ENCODE data around the gene PANX3. TPM values are rescaled to one million over a fixed set of nuclear protein-coding genes. Genes with fewer than 3 reads are reported as not detected.

The PANX3 gene
- total and polyA plus RNA-seq, 2 of the 13 experiments (the other 11 are each of a cell fraction or from before 2014, with no cell fraction given), result not detected

GRCh38 chr11:124612045-124612444, 817 bp downstream of the PANX3 start:
- ChIA-PET POLR2A (no interaction called here), CTCF (ENCODE audit: low intra/inter-chr PET ratio, low total read pairs) (no interaction called here)
- Histone ChIP-seq H3K36me3 (replicated peaks in 1 of 2; ENCODE audit: control insufficient read depth in 1 of 2, insufficient read depth in 2 of 2, low read length in 2 of 2) (no peaks in the 10 kb centered on the region), H3K9me3 (ENCODE audit: low read length) (no peaks in the 10 kb centered on the region), H2AFZ (ENCODE audit: low read length) (no peak overlapping the region), H4K20me1 (ENCODE audit: insufficient read depth, low read length) (no peaks in the 10 kb centered on the region), H3K4me1 (ENCODE audit: insufficient read depth, low read length) (no peaks in the 10 kb centered on the region), H3K27ac (ENCODE audit: extremely low read length, insufficient read depth, low read length) (no peak overlapping the region), H3K79me2 (ENCODE audit: insufficient read depth, low read length) (no peaks in the 10 kb centered on the region), H3K4me2 (ENCODE audit: low read depth, low read length) (no peak overlapping the region), H3K4me3 (replicated peaks in 1 of 3; ENCODE audit: insufficient read depth in 1 of 3, low read depth in 2 of 3, low read length in 3 of 3) (no peak overlapping the region), H3K27me3 (ENCODE audit: control insufficient read depth in 1 of 2, insufficient read depth in 2 of 2, low read length in 2 of 2) (peaks cover under 1 to 25% of the 10 kb centered on the region in 2 experiments; a peak in 2 of 5 replicates), H3K9ac (ENCODE audit: insufficient read depth, low read depth, low read length) (no peak overlapping the region)
- in situ Hi-C loops (cut with HindIII; ENCODE audit: extremely low pct_ligation_motif_present, low pct_unique_long_range_greater_than_20kb), result no loop called here
- BruUV-seq (replicated peaks), result no TSS peak
- intact Hi-C loops (cut with micrococcal nuclease; ENCODE audit: unreplicated experiment), result no loop called here
- ATAC-seq, result no peak
- FAIRE-seq, result no peak
- no peak for DNase-seq (ENCODE audit: low spot score)
- 3% methylated on average over 3 of the region's 3 CpGs for WGBS (ENCODE audit: low lambda C conversion rate)
- TF ChIP-seq BHLHE40 (IDR thresholded peaks at IDR 0.05; ENCODE audit: low read length) (no peak), ZNF616 (CRISPR knock-in tag; IDR thresholded peaks at IDR 0.05; ENCODE audit: low read depth) (no peak), MNT (IDR thresholded peaks at IDR 0.05) (no peak), ZNF234 (CRISPR knock-in tag; conservative IDR thresholded peaks at IDR 0.05) (no peak), REPIN1 (CRISPR knock-in tag; IDR thresholded peaks at IDR 0.05; ENCODE audit: borderline replicate concordance, low read depth) (no peak), SMARCE1 (IDR thresholded peaks at IDR 0.05; ENCODE audit: borderline replicate concordance) (no peak), RORA (CRISPR knock-in tag; IDR thresholded peaks at IDR 0.05) (no peak), MBNL3 (CRISPR knock-in tag; conservative IDR thresholded peaks at IDR 0.05) (no peak), RFX1 (IDR thresholded peaks at IDR 0.05) (no peak), NR2F1 (CRISPR knock-in tag; IDR thresholded peaks at IDR 0.05) (no peak), SKI (IDR thresholded peaks at IDR 0.05; ENCODE audit: partially characterized antibody) (no peak)
- TF ChIP-seq, protein P1, sequence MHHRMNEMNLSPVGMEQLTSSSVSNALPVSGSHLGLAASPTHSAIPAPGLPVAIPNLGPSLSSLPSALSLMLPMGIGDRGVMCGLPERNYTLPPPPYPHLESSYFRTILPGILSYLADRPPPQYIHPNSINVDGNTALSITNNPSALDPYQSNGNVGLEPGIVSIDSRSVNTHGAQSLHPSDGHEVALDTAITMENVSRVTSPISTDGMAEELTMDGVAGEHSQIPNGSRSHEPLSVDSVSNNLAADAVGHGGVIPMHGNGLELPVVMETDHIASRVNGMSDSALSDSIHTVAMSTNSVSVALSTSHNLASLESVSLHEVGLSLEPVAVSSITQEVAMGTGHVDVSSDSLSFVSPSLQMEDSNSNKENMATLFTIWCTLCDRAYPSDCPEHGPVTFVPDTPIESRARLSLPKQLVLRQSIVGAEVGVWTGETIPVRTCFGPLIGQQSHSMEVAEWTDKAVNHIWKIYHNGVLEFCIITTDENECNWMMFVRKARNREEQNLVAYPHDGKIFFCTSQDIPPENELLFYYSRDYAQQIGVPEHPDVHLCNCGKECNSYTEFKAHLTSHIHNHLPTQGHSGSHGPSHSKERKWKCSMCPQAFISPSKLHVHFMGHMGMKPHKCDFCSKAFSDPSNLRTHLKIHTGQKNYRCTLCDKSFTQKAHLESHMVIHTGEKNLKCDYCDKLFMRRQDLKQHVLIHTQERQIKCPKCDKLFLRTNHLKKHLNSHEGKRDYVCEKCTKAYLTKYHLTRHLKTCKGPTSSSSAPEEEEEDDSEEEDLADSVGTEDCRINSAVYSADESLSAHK (CRISPR knock-in tag; IDR thresholded peaks at IDR 0.05; ENCODE audit: borderline replicate concordance), result no peak
- TF ChIP-seq, protein P2, sequence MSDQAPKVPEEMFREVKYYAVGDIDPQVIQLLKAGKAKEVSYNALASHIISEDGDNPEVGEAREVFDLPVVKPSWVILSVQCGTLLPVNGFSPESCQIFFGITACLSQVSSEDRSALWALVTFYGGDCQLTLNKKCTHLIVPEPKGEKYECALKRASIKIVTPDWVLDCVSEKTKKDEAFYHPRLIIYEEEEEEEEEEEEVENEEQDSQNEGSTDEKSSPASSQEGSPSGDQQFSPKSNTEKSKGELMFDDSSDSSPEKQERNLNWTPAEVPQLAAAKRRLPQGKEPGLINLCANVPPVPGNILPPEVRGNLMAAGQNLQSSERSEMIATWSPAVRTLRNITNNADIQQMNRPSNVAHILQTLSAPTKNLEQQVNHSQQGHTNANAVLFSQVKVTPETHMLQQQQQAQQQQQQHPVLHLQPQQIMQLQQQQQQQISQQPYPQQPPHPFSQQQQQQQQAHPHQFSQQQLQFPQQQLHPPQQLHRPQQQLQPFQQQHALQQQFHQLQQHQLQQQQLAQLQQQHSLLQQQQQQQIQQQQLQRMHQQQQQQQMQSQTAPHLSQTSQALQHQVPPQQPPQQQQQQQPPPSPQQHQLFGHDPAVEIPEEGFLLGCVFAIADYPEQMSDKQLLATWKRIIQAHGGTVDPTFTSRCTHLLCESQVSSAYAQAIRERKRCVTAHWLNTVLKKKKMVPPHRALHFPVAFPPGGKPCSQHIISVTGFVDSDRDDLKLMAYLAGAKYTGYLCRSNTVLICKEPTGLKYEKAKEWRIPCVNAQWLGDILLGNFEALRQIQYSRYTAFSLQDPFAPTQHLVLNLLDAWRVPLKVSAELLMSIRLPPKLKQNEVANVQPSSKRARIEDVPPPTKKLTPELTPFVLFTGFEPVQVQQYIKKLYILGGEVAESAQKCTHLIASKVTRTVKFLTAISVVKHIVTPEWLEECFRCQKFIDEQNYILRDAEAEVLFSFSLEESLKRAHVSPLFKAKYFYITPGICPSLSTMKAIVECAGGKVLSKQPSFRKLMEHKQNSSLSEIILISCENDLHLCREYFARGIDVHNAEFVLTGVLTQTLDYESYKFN (CRISPR knock-in tag; conservative IDR thresholded peaks at IDR 0.05), result no peak
